GM12801 (cell line): ENCODE data around the gene SEC16B.

Experiments used
- CTCF ChIP-seq: IDR thresholded peaks from one replicate; pipeline ENCODE4 v1.5.1; 2011; ENCODE audit warnings: control low read depth; ENCODE audit not compliant: insufficient read length; ENCODE audit errors: extremely low read depth

SEC16B gene

GRCh38 chr1:177976596-177976995 is 6.7 kb upstream of the SEC16B start:
- TF ChIP-seq CTCF, result no peak

- no peak for TF ChIP-seq CTCF
Observed at GRCh38 chr1:177975588-177976495, 6.0 kb upstream of the SEC16B start.

GRCh38 chr1:177973585-177973984 is 3.7 kb upstream of the SEC16B start:
- TF ChIP-seq CTCF, result no peak

- TF ChIP-seq CTCF, result no peak
Observed at GRCh38 chr1:177969109-177969508, 749 bp downstream of the SEC16B start.

GRCh38 chr1:177966199-177966598 is 3.7 kb downstream of the SEC16B start:
- no peak for TF ChIP-seq CTCF

- no peak for TF ChIP-seq CTCF
Observed at GRCh38 chr1:177965293-177965692, 4.6 kb downstream of the SEC16B start.

GRCh38 chr1:177964336-177964735 is 5.5 kb downstream of the SEC16B start:
- no peak for TF ChIP-seq CTCF
